OCI-LY3 (cell line): Measurements from ENCODE around the gene NPIPB9.
A peak's percentile ranks its signal among the peaks of the same experiment; 100 is the strongest.
"Not testable (repeated sequence)": the region's sequence is repeated elsewhere in the genome, so short reads cannot be mapped to it uniquely, and the experiment has no call there.

Experiments used
- H2AFZ ChIP-seq: fragments of 200-600, 300-600 bp; shearing (Covaris generic); 2 replicates; pipeline ENCODE4 v1.6.0; 2014; ENCODE audit warnings: antibody characterized with exemption, low read depth, low read length
- H3K27ac ChIP-seq: fragments of 200-600, 300-600 bp; sonication (generic); 2 replicates; pipeline ENCODE4 v1.5.1; 2014; ENCODE audit warnings: mild to moderate bottlenecking, low read length, moderate library complexity, mixed read lengths
- H3K27me3 ChIP-seq: fragments of 200-600, 300-600 bp; sonication (generic); 2 replicates; pipeline ENCODE4 v1.6.1; 2014; ENCODE audit warnings: low read depth, low read length, mixed read lengths
- H3K36me3 ChIP-seq: fragments of 200-600, 300-600 bp; sonication (generic); replicated peaks from 2 replicates; pipeline ENCODE3; 2014; ENCODE audit warnings: low read depth, low read length, mixed read lengths
- H3K4me1 ChIP-seq: fragments of 300-600, 200-600 bp; sonication (generic); 2 replicates; pipeline ENCODE4 v1.6.1; 2014; ENCODE audit warnings: low read length, mixed read lengths
- H3K4me2 ChIP-seq: fragments of 200-600, 300-600 bp; sonication (generic); 2 replicates; pipeline ENCODE4 v1.6.1; 2014; ENCODE audit warnings: low read length, mixed read lengths
- H3K4me3 ChIP-seq: fragments of 300-600, 200-600 bp; sonication (generic); 2 replicates; pipeline ENCODE4 v1.5.1; 2014; ENCODE audit warnings: antibody characterized with exemption, mild to moderate bottlenecking, low read length, moderate library complexity
- H3K79me2 ChIP-seq: fragments of 300-600, 200-600 bp; shearing (Covaris generic); 2 replicates; pipeline ENCODE4 v1.6.1; 2014; ENCODE audit warnings: mild to moderate bottlenecking, low read length, mixed read lengths
- H3K9ac ChIP-seq: fragments of 300-600, 200-600 bp; shearing (Covaris generic); 2 replicates; pipeline ENCODE4 v1.6.0; 2014; ENCODE audit warnings: mild to moderate bottlenecking, low read length, moderate library complexity
- H3K9me3 ChIP-seq: fragments of 200-600, 300-600 bp; shearing (Covaris generic); 2 replicates; pipeline ENCODE4 v1.6.1; 2014; ENCODE audit warnings: low read length, mixed read lengths; ENCODE audit not compliant: insufficient read depth
- H4K20me1 ChIP-seq: fragments of 200-600, 300-600 bp; sonication (generic); 2 replicates; pipeline ENCODE4 v1.6.1; 2016; ENCODE audit warnings: low read length, mixed read lengths; ENCODE audit not compliant: insufficient read depth

NPIPB9 gene

GRCh38 chr16:28751487-28751886 lies at the start of gene NPIPB9:
NPIPB9 (plus strand) TSS chr16:28751787.
- not testable (repeated sequence) for H4K20me1 ChIP-seq, H3K36me3 ChIP-seq, H3K9ac ChIP-seq, H3K4me1 ChIP-seq, H3K4me2 ChIP-seq, H3K79me2 ChIP-seq, H3K9me3 ChIP-seq, H3K4me3 ChIP-seq, H3K27ac ChIP-seq, H2AFZ ChIP-seq, H3K27me3 ChIP-seq

- H3K4me1 ChIP-seq, H2AFZ ChIP-seq, H3K79me2 ChIP-seq, H3K4me3 ChIP-seq, H3K4me2 ChIP-seq, H3K9ac ChIP-seq, H3K27ac ChIP-seq, H4K20me1 ChIP-seq, H3K9me3 ChIP-seq, H3K36me3 ChIP-seq, H3K27me3 ChIP-seq: not testable (repeated sequence)
Measured at GRCh38 chr16:28704246-28704645, 47.3 kb upstream of the NPIPB9 start.

GRCh38 chr16:28711220-28712083 lies 40.1 kb upstream of the NPIPB9 start, which contains the start of gene EIF3C:
EIF3C (plus strand) TSS chr16:28711464; CDS start chr16:28711687, 223 bp downstream.
- not testable (repeated sequence) for H3K36me3 ChIP-seq, H2AFZ ChIP-seq, H3K27me3 ChIP-seq, H3K27ac ChIP-seq, H3K9ac ChIP-seq, H3K4me1 ChIP-seq, H4K20me1 ChIP-seq, H3K4me2 ChIP-seq, H3K79me2 ChIP-seq, H3K9me3 ChIP-seq
- H3K4me3 ChIP-seq, result peak within 1 kb of the TSS; percentile 58

- H3K4me2 ChIP-seq, H4K20me1 ChIP-seq, H3K36me3 ChIP-seq, H3K27me3 ChIP-seq, H3K9ac ChIP-seq, H3K4me1 ChIP-seq, H2AFZ ChIP-seq, H3K79me2 ChIP-seq, H3K9me3 ChIP-seq, H3K27ac ChIP-seq, H3K4me3 ChIP-seq: not testable (repeated sequence)
Measured at GRCh38 chr16:28722852-28723650, 28.5 kb upstream of the NPIPB9 start.

GRCh38 chr16:28731253-28731652 lies 20.3 kb upstream of the NPIPB9 start:
- H3K36me3 ChIP-seq, H2AFZ ChIP-seq, H3K9me3 ChIP-seq, H3K4me2 ChIP-seq, H3K9ac ChIP-seq, H3K27ac ChIP-seq, H3K4me1 ChIP-seq, H3K79me2 ChIP-seq, H3K4me3 ChIP-seq, H3K27me3 ChIP-seq, H4K20me1 ChIP-seq: not testable (repeated sequence)

GRCh38 chr16:28732455-28733124 lies 19.0 kb upstream of the NPIPB9 start:
- not testable (repeated sequence) for H3K9me3 ChIP-seq, H4K20me1 ChIP-seq, H3K4me3 ChIP-seq, H2AFZ ChIP-seq, H3K27me3 ChIP-seq, H3K9ac ChIP-seq, H3K36me3 ChIP-seq, H3K27ac ChIP-seq, H3K4me1 ChIP-seq, H3K79me2 ChIP-seq, H3K4me2 ChIP-seq

GRCh38 chr16:28739787-28740186 lies 11.8 kb upstream of the NPIPB9 start:
- not testable (repeated sequence) for H4K20me1 ChIP-seq, H3K27me3 ChIP-seq, H2AFZ ChIP-seq, H3K36me3 ChIP-seq, H3K4me1 ChIP-seq, H3K9ac ChIP-seq, H3K9me3 ChIP-seq, H3K4me3 ChIP-seq, H3K27ac ChIP-seq, H3K4me2 ChIP-seq, H3K79me2 ChIP-seq

- H3K36me3 ChIP-seq, H3K27me3 ChIP-seq, H3K4me2 ChIP-seq, H3K9ac ChIP-seq, H3K79me2 ChIP-seq, H4K20me1 ChIP-seq, H3K9me3 ChIP-seq, H3K27ac ChIP-seq, H3K4me3 ChIP-seq, H2AFZ ChIP-seq, H3K4me1 ChIP-seq: not testable (repeated sequence)
Measured at GRCh38 chr16:28740631-28741030, 11.0 kb upstream of the NPIPB9 start.

GRCh38 chr16:28741295-28741694 lies 10.3 kb upstream of the NPIPB9 start:
- H3K79me2 ChIP-seq, H3K4me1 ChIP-seq, H3K4me3 ChIP-seq, H3K9ac ChIP-seq, H3K27ac ChIP-seq, H3K4me2 ChIP-seq, H3K27me3 ChIP-seq, H4K20me1 ChIP-seq, H3K36me3 ChIP-seq, H2AFZ ChIP-seq, H3K9me3 ChIP-seq: not testable (repeated sequence)
